H1 (cell line): Measurements from ENCODE around the gene GLIS2. TPM values are rescaled to one million over a fixed set of nuclear protein-coding genes. Genes with fewer than 3 reads are reported as not detected.

Source experiments
- ASH2L ChIP-seq: fragments of 200-600, 300-600 bp; sonication (generic); IDR thresholded peaks from one replicate; pipeline ENCODE4 v1.7.1; 2017; ENCODE audit warnings: low read length
- CREB1 ChIP-seq: IDR thresholded peaks from 2 replicates; pipeline ENCODE4 v1.6.1; 2012; ENCODE audit warnings: inconsistent platforms
- EP300 ChIP-seq, 2 experiments: IDR thresholded peaks; 1 replicate in 1 of 2; 2 replicates in 1 of 2; pipeline ENCODE4 v1.6.1; 2011 to 2012; ENCODE audit warnings: low read depth in 2 of 2, low read length in 2 of 2, mild to moderate bottlenecking in 2 of 2, borderline replicate concordance in 1 of 2, inconsistent platforms in 1 of 2, moderate library complexity in 1 of 2
- HDAC6 ChIP-seq: IDR thresholded peaks from one replicate; pipeline ENCODE4 v1.7.1; 2012; ENCODE audit warnings: low read depth, mild to moderate bottlenecking, inconsistent platforms, low read length, moderate library complexity
- PHF8 ChIP-seq: fragments of 200-600 bp; sonication (generic); conservative IDR thresholded peaks from 2 replicates; pipeline ENCODE4 v1.7.1; 2012; ENCODE audit warnings: low read depth, mild to moderate bottlenecking, inconsistent platforms, low read length, moderate library complexity
- SIN3A ChIP-seq, 2 experiments: IDR thresholded peaks in 1 of 2; conservative IDR thresholded peaks in 1 of 2; 2 replicates each; pipeline ENCODE4 v1.6.1; 2011 to 2012; ENCODE audit warnings: low read length in 2 of 2, improper control_type of control experiment in 1 of 2, low read depth in 1 of 2, mild to moderate bottlenecking in 1 of 2
- SP2 ChIP-seq: IDR thresholded peaks from 2 replicates; pipeline ENCODE4 v1.6.1; 2012; ENCODE audit warnings: mild to moderate bottlenecking, low read length, inconsistent platforms
- TAF7 ChIP-seq: optimal IDR thresholded peaks from 2 replicates; pipeline ENCODE3; 2011; ENCODE audit warnings: low read depth, mild to moderate bottlenecking, inconsistent platforms, low read length, moderate library complexity, borderline replicate concordance
- TBP ChIP-seq: IDR thresholded peaks from 2 replicates; pipeline ENCODE4 v1.6.1; 2011; ENCODE audit warnings: low read depth, low read length, improper control_type of control experiment
- TCF12 ChIP-seq: IDR thresholded peaks from 2 replicates; pipeline ENCODE4 v1.6.1; 2011; ENCODE audit warnings: low read depth, mild to moderate bottlenecking, low read length
- TEAD4 ChIP-seq: IDR thresholded peaks from 2 replicates; pipeline ENCODE4 v1.6.1; 2012; ENCODE audit warnings: low read depth, low read length, inconsistent platforms, mixed read lengths
- polyA plus RNA-seq, 7 experiments: library from polyadenylated mRNA; depleted of rRNA in 3 of 7; stranded (reverse) in 5 of 7; unstranded in 2 of 7; fragments of >200 nt in 5 of 7; fragments of 200-250 nt in 2 of 7; gene quantifications; 1 replicate in 5 of 7; 2 replicates in 1 of 7; 4 replicates in 1 of 7; pipeline versions ENCODE4 v1.2.1 to v1.2.3, GENCODE V29; 2011 to 2013; ENCODE audit warnings: missing spikeins in 2 of 7, mixed read lengths in 2 of 7
- total RNA-seq: library from RNA; stranded (reverse); fragmentation: NEBNext Ultra II Directional; extraction: Animal tissue kit (Norgen Biotek cat#: 25700); gene quantifications from 2 replicates; pipeline ENCODE4 v1.2.1, GENCODE V29; 2021
- TF ChIP-seq, protein P1 (sequence below), 3 experiments: IDR thresholded peaks; 1 replicate in 2 of 3; 2 replicates in 1 of 3; pipeline versions ENCODE4 v1.5.1 to v1.6.1; 2011; ENCODE audit warnings: low read length in 3 of 3, mild to moderate bottlenecking in 3 of 3, inconsistent platforms in 2 of 3, low read depth in 1 of 3, moderate library complexity in 1 of 3; ENCODE audit not compliant: insufficient read depth in 1 of 3; ENCODE audit errors: control extremely low read depth in 1 of 3

Gene GLIS2
- total and polyA plus RNA-seq, 2 of the 8 experiments (the other 6 are each of a cell fraction or from before 2014, with no cell fraction given), result 4.3 to 17.4 TPM

GRCh38 chr16:4293822-4294457 lies 21.9 kb upstream of the GLIS2 start (continued):
- TF ChIP-seq, protein P1, sequence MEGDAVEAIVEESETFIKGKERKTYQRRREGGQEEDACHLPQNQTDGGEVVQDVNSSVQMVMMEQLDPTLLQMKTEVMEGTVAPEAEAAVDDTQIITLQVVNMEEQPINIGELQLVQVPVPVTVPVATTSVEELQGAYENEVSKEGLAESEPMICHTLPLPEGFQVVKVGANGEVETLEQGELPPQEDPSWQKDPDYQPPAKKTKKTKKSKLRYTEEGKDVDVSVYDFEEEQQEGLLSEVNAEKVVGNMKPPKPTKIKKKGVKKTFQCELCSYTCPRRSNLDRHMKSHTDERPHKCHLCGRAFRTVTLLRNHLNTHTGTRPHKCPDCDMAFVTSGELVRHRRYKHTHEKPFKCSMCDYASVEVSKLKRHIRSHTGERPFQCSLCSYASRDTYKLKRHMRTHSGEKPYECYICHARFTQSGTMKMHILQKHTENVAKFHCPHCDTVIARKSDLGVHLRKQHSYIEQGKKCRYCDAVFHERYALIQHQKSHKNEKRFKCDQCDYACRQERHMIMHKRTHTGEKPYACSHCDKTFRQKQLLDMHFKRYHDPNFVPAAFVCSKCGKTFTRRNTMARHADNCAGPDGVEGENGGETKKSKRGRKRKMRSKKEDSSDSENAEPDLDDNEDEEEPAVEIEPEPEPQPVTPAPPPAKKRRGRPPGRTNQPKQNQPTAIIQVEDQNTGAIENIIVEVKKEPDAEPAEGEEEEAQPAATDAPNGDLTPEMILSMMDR (IDR thresholded peaks at IDR 0.05; ENCODE audit: control extremely low read depth in 1 of 3, insufficient read depth in 1 of 3, low read depth in 1 of 3, low read length in 3 of 3), result peak in 1 of 3 experiments; percentile 1; a peak in 1 of 4 replicates
- TF ChIP-seq TAF7 (peak; percentile 56), TBP (peak; percentile 67; the same call in 1 of the 2 replicates), ASH2L (peak; percentile 73), TCF12 (0 out of 2 replicates have a peak, but pooled peaks have one; percentile 62), HDAC6 (no peak), SP2 (no peak), EP300 (IDR thresholded peaks at IDR 0.05; ENCODE audit: borderline replicate concordance in 1 of 2, low read depth in 2 of 2, low read length in 2 of 2) (peak in 1 of 2 experiments; percentile 65; a peak in 1 of 3 replicates), SIN3A (conservative IDR thresholded peaks at IDR 0.05 in 1 of 2, IDR thresholded peaks at IDR 0.05 in 1 of 2; ENCODE audit: low read depth in 1 of 2, low read length in 2 of 2) (peak in 1 of 2 experiments; percentile 81; a peak in 2 of 4 replicates), CREB1 (0 out of 2 replicates have a peak, but pooled peaks have one; percentile 22), TEAD4 (no peak), PHF8 (no peak)
- TF ChIP-seq, all 59 proteins: peak for 13
